Neural cell (in vitro differentiated cells): ENCODE measurements around the gene MYL12A. TPM values are rescaled to one million over a fixed set of nuclear protein-coding genes. Genes with fewer than 3 reads are reported as not detected.

ENCODE experiments used
- H2AFZ ChIP-seq: fragments of 200-600, 300-800 bp; sonication (generic), shearing (Covaris generic); 2 replicates; pipeline ENCODE4 v1.6.0; 2014; ENCODE audit warnings: low read depth, mild to moderate bottlenecking, antibody characterized with exemption, low read length, moderate library complexity
- H3F3A ChIP-seq: fragments of 200-600 bp; shearing (Covaris generic); 2 replicates; pipeline ENCODE4 v1.6.1; 2016; ENCODE audit warnings: mild to moderate bottlenecking, moderate library complexity, mixed read lengths, antibody characterized with exemption, low read length; ENCODE audit not compliant: insufficient read depth, poor library complexity, severe bottlenecking
- H3K27ac ChIP-seq: fragments of 200-600, 300-800 bp; sonication (generic), shearing (Covaris generic); 2 replicates; pipeline ENCODE4 v1.5.1; 2014; ENCODE audit warnings: mild to moderate bottlenecking, low read length, moderate library complexity
- H3K27me3 ChIP-seq: fragments of 300-800, 200-600 bp; sonication (generic), shearing (Covaris generic); 2 replicates; pipeline ENCODE4 v1.6.0; 2014; ENCODE audit warnings: mild to moderate bottlenecking, low read depth, low read length, moderate library complexity; ENCODE audit not compliant: insufficient read depth
- H3K36me3 ChIP-seq: fragments of 300-800, 200-600 bp; sonication (generic), shearing (Covaris generic); 2 replicates; pipeline ENCODE4 v1.5.1; 2014; ENCODE audit warnings: mild to moderate bottlenecking, antibody characterized with exemption, low read length, moderate library complexity; ENCODE audit not compliant: insufficient read depth
- H3K4me2 ChIP-seq: fragments of 300-800, 200-600 bp; sonication (generic), shearing (Covaris generic); 2 replicates; pipeline ENCODE4 v1.6.0; 2014; ENCODE audit warnings: mild to moderate bottlenecking, low read length
- H3K4me3 ChIP-seq: fragments of 300-800, 200-600 bp; sonication (generic), shearing (Covaris generic); 2 replicates; pipeline ENCODE4 v1.5.1; 2014; ENCODE audit warnings: mild to moderate bottlenecking, low read length, moderate library complexity
- H3K79me2 ChIP-seq: fragments of 200-600 bp; shearing (Covaris generic); replicated peaks from 2 replicates; pipeline ENCODE4 v1.6.0; 2014; ENCODE audit warnings: mild to moderate bottlenecking, low read length, moderate library complexity; ENCODE audit not compliant: insufficient read depth
- H3K9ac ChIP-seq: fragments of 300-800, 200-600 bp; sonication (generic), shearing (Covaris generic); 2 replicates; pipeline ENCODE4 v1.6.1; 2016; ENCODE audit warnings: mild to moderate bottlenecking, low read length, mixed read lengths
- H3K9me2 ChIP-seq: fragments of 200-600 bp; shearing (Covaris generic); 2 replicates; pipeline ENCODE4 v1.6.1; 2016; ENCODE audit warnings: mild to moderate bottlenecking, low read length, mixed read lengths; ENCODE audit not compliant: insufficient read depth
- H3K9me3 ChIP-seq: fragments of 200-600, 300-800 bp; sonication (generic), shearing (Covaris generic); 2 replicates; pipeline ENCODE4 v1.6.1; 2016; ENCODE audit warnings: mild to moderate bottlenecking, mixed run types, low read length, moderate library complexity, mixed read lengths
- H4K20me1 ChIP-seq: fragments of 200-600 bp; shearing (Covaris generic); 2 replicates; pipeline ENCODE4 v1.6.1; 2016; ENCODE audit warnings: mild to moderate bottlenecking, mixed run types; ENCODE audit not compliant: insufficient read depth
- RAD21 ChIP-seq: fragments of 450-650 bp; conservative IDR thresholded peaks from 2 replicates; pipeline ENCODE4 v1.6.1; 2014; ENCODE audit warnings: antibody characterized with exemption, mild to moderate bottlenecking, moderate library complexity
- REST ChIP-seq: IDR thresholded peaks from 2 replicates; pipeline ENCODE4 v1.6.1; 2012; ENCODE audit warnings: borderline replicate concordance
- polyA plus RNA-seq: library from polyadenylated mRNA; depleted of rRNA; stranded (reverse); fragments of >200 nt; gene quantifications from 2 replicates; pipeline ENCODE4 v1.2.3, GENCODE V29; 2014
- TF ChIP-seq, protein P1 (sequence below): fragments of 450-650 bp; IDR thresholded peaks from 2 replicates; pipeline ENCODE4 v1.5.1; 2014; ENCODE audit warnings: antibody characterized with exemption, mild to moderate bottlenecking, moderate library complexity; ENCODE audit not compliant: poor library complexity, severe bottlenecking

The MYL12A gene
- polyA plus RNA-seq, 1 donor from 2014 or later: 62.7 TPM

GRCh38 chr18:3266062-3266608, 18.5 kb downstream of the MYL12A start:
- H3K27ac ChIP-seq: no peak overlapping the region
- no peak overlapping the region for H3K9ac ChIP-seq
- TF ChIP-seq RAD21: no peak
- TF ChIP-seq, protein P1, sequence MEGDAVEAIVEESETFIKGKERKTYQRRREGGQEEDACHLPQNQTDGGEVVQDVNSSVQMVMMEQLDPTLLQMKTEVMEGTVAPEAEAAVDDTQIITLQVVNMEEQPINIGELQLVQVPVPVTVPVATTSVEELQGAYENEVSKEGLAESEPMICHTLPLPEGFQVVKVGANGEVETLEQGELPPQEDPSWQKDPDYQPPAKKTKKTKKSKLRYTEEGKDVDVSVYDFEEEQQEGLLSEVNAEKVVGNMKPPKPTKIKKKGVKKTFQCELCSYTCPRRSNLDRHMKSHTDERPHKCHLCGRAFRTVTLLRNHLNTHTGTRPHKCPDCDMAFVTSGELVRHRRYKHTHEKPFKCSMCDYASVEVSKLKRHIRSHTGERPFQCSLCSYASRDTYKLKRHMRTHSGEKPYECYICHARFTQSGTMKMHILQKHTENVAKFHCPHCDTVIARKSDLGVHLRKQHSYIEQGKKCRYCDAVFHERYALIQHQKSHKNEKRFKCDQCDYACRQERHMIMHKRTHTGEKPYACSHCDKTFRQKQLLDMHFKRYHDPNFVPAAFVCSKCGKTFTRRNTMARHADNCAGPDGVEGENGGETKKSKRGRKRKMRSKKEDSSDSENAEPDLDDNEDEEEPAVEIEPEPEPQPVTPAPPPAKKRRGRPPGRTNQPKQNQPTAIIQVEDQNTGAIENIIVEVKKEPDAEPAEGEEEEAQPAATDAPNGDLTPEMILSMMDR: no peak
- TF ChIP-seq REST: no peak
- H3K9me3 ChIP-seq: no peaks in the 10 kb centered on the region
- no peaks in the 10 kb centered on the region for H3K36me3 ChIP-seq
- no peak overlapping the region for H2AFZ ChIP-seq
- H3F3A ChIP-seq: no peaks in the 10 kb centered on the region
- H4K20me1 ChIP-seq: peaks cover 4% of the 10 kb centered on the region
- no peak overlapping the region for H3K4me2 ChIP-seq
- H3K4me3 ChIP-seq: no peak overlapping the region
- no peaks in the 10 kb centered on the region for H3K27me3 ChIP-seq
- peaks cover 84% of the 10 kb centered on the region for H3K79me2 ChIP-seq
- no peaks in the 10 kb centered on the region for H3K9me2 ChIP-seq

DNA sequence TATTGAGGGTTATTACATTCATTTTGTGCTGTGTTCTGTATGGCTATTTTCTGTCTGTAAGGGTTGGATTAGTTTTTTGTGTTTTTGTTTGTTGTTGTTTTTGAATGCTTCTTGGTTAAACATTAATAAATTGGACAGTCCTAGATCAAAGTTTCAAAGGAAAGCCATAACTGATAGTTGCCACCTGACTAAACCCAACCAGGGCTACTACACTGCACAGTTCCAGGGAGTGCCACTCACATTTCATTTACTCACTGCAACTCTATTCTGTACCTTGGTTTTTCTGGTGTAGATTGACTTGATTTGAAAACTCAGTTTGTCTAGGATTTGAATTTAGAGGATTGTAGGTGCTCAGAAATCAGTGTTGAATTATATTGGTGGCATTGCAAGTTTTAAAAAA, 20.7 kb downstream of the MYL12A start:
- no peak overlapping the region for H3K4me2 ChIP-seq
- no peak overlapping the region for H3K9ac ChIP-seq
- H3K27me3 ChIP-seq: no peaks in the 10 kb centered on the region
- no peaks in the 10 kb centered on the region for H3F3A ChIP-seq
- no peak for TF ChIP-seq REST
- H3K9me2 ChIP-seq: no peaks in the 10 kb centered on the region
- H3K4me3 ChIP-seq: no peak overlapping the region
- no peaks in the 10 kb centered on the region for H3K9me3 ChIP-seq
- H3K79me2 ChIP-seq: peaks cover 87% of the 10 kb centered on the region
- no peak overlapping the region for H3K27ac ChIP-seq
- peaks cover 4% of the 10 kb centered on the region for H4K20me1 ChIP-seq
- H2AFZ ChIP-seq: no peak overlapping the region
- no peaks in the 10 kb centered on the region for H3K36me3 ChIP-seq
